ENCODE measurements around the gene PIK3R1.

PIK3R1 gene

GRCh38 chr5:68303038-68303738, 87.6 kb downstream of the PIK3R1 start:
- no peak for DNase-seq

- DNase-seq: peak; percentile 88
These were observed 88.3 kb downstream of the PIK3R1 start for GRCh38 chr5:68303754-68304420.

- no peak for DNase-seq
These were observed 89.0 kb downstream of the PIK3R1 start for GRCh38 chr5:68304421-68305052.

- no peak for DNase-seq
These were observed 89.8 kb downstream of the PIK3R1 start for GRCh38 chr5:68305223-68305870.

GRCh38 chr5:68306361-68307014, 90.9 kb downstream of the PIK3R1 start:
- no peak for DNase-seq

GRCh38 chr5:68313336-68313735, 97.8 kb downstream of the PIK3R1 start:
- no peak for DNase-seq

GRCh38 chr5:68314465-68314864, 98.9 kb downstream of the PIK3R1 start:
- DNase-seq: no peak

GRCh38 chr5:68315679-68316271, 100.2 kb downstream of the PIK3R1 start:
- peak; percentile 37 for DNase-seq

GRCh38 chr5:68316469-68316868, 100.9 kb downstream of the PIK3R1 start:
- peak; percentile 73 for DNase-seq

- DNase-seq: no peak
These were observed 102.1 kb downstream of the PIK3R1 start for GRCh38 chr5:68317646-68318045.

GRCh38 chr5:68318955-68319705, 103.6 kb downstream of the PIK3R1 start:
- DNase-seq: no peak

- peak; percentile 60 for DNase-seq
These were observed 104.3 kb downstream of the PIK3R1 start for GRCh38 chr5:68319706-68320412.

GRCh38 chr5:68320413-68320986, 104.9 kb downstream of the PIK3R1 start:
- no peak for DNase-seq

- DNase-seq: peak; percentile 38
These were observed 109.6 kb downstream of the PIK3R1 start for GRCh38 chr5:68325065-68325580.

GRCh38 chr5:68329554-68330255, 114.1 kb downstream of the PIK3R1 start:
- peak; percentile 56 for DNase-seq

GRCh38 chr5:68330574-68330973, 115.0 kb downstream of the PIK3R1 start:
- DNase-seq: no peak

- peak; percentile 71 for DNase-seq
These were observed 115.9 kb downstream of the PIK3R1 start for GRCh38 chr5:68331192-68332079.

- DNase-seq: no peak
These were observed 116.5 kb downstream of the PIK3R1 start for GRCh38 chr5:68332080-68332451.

GRCh38 chr5:68332556-68332955, 117.0 kb downstream of the PIK3R1 start:
- no peak for DNase-seq
